Measurements from ENCODE around the gene TOR1B. TPM values are rescaled to one million over a fixed set of nuclear protein-coding genes. Genes with fewer than 3 reads are reported as not detected.

The TOR1B gene
- total RNA-seq, 4 donors from 2014 or later, result 4.1 to 33.9 (median 13.2) TPM

DNA sequence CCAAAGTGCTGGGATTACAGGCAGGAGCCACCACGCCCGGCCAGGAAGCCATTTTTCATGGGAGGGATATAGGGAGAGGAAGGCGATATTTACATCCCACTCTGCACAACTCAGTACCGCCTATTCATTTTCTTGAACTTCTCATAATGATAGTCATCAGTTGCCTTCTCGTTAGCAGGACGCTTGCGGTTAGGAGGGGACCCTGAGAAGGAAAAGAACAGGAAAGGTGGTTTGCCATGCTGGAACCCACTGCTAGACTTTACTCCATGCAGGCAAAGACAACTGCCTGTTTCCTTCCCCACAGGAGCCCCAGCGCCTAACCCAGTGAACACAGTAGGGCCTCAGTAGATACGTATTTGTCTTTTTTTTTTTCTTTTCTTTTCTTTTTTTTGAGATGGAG is 25.1 kb downstream of the TOR1B start:
- TF ChIP-seq POLR2A (IDR thresholded peaks at IDR 0.05), result no peak
- TF ChIP-seq, protein P1, sequence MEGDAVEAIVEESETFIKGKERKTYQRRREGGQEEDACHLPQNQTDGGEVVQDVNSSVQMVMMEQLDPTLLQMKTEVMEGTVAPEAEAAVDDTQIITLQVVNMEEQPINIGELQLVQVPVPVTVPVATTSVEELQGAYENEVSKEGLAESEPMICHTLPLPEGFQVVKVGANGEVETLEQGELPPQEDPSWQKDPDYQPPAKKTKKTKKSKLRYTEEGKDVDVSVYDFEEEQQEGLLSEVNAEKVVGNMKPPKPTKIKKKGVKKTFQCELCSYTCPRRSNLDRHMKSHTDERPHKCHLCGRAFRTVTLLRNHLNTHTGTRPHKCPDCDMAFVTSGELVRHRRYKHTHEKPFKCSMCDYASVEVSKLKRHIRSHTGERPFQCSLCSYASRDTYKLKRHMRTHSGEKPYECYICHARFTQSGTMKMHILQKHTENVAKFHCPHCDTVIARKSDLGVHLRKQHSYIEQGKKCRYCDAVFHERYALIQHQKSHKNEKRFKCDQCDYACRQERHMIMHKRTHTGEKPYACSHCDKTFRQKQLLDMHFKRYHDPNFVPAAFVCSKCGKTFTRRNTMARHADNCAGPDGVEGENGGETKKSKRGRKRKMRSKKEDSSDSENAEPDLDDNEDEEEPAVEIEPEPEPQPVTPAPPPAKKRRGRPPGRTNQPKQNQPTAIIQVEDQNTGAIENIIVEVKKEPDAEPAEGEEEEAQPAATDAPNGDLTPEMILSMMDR (IDR thresholded peaks at IDR 0.05), result no peak
- Histone ChIP-seq H3K36me3 (no peaks in the 10 kb centered on the region), H3K9me3 (no peaks in the 10 kb centered on the region), H3K4me1 (no peaks in the 10 kb centered on the region), H3K27ac (no peak overlapping the region), H3K27me3 (no peaks in the 10 kb centered on the region), H3K4me3 (no peak overlapping the region)
- DNase-seq, result no peak
- intact Hi-C loops (cut with DNase I; ENCODE audit: low total_unique reads), result no loop called here

DNA sequence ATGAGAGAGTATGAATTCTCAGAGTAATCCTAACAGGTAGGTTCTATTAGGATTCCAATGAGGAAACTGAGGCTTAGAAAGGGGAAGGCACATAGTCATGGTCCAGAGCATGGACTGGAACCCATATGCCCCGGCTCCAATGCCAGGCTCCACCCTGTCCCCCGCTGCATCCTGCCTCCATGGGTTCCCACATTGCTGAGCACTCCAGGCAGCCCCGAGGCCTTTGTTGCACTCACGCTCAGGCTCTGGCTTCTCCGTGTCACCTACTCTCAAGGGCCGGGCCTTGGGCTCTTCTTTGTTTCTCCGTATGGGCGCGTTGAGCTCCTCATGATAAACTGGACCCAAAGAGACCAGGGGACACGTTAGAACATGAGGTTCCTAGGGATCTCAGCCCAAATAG is 26.0 kb downstream of the TOR1B start:
- no peaks in the 10 kb centered on the region for H3K36me3 ChIP-seq
- H3K27me3 ChIP-seq, result no peaks in the 10 kb centered on the region
- DNase-seq, result no peak
- H3K27ac ChIP-seq, result no peak overlapping the region
- H3K9me3 ChIP-seq, result no peaks in the 10 kb centered on the region
- TF ChIP-seq POLR2A (IDR thresholded peaks at IDR 0.05), result no peak
- TF ChIP-seq, protein P1 (IDR thresholded peaks at IDR 0.05), result no peak
- intact Hi-C loops (cut with DNase I; ENCODE audit: low total_unique reads), result no loop called here
- peaks cover 0 to 4% of the 10 kb centered on the region in 2 donors for H3K4me1 ChIP-seq
- H3K4me3 ChIP-seq, result no peak overlapping the region

DNA sequence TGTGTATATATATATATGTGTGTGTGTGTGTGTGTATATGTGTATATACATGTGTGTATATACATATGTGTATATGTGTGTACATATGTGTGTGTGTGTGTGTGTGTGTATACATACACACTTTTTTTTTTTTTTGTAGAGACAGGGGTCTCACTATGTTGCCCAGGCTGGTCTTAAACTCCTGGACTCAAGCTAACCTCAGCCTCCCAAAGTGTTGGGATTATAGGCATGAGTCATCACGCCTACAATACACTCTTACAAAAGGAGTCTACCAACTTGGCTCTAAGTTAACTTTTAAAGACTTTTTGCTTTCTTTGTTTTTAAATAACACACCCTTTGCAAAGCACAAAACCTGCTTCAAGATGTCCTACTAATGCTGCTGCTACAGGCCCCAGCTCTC is 30.0 kb downstream of the TOR1B start:
- no peak overlapping the region for H3K27ac ChIP-seq
- no peak for DNase-seq
- TF ChIP-seq, protein P1 (IDR thresholded peaks at IDR 0.05), result no peak
- TF ChIP-seq POLR2A (IDR thresholded peaks at IDR 0.05), result no peak
- no peak overlapping the region for H3K4me3 ChIP-seq
- no peaks in the 10 kb centered on the region for H3K27me3 ChIP-seq
- no peaks in the 10 kb centered on the region for H3K9me3 ChIP-seq
- intact Hi-C loops (cut with DNase I; ENCODE audit: low total_unique reads), result no loop called here
- H3K4me1 ChIP-seq, result peaks cover 8% of the 10 kb centered on the region in 2 donors
- no peaks in the 10 kb centered on the region for H3K36me3 ChIP-seq

DNA sequence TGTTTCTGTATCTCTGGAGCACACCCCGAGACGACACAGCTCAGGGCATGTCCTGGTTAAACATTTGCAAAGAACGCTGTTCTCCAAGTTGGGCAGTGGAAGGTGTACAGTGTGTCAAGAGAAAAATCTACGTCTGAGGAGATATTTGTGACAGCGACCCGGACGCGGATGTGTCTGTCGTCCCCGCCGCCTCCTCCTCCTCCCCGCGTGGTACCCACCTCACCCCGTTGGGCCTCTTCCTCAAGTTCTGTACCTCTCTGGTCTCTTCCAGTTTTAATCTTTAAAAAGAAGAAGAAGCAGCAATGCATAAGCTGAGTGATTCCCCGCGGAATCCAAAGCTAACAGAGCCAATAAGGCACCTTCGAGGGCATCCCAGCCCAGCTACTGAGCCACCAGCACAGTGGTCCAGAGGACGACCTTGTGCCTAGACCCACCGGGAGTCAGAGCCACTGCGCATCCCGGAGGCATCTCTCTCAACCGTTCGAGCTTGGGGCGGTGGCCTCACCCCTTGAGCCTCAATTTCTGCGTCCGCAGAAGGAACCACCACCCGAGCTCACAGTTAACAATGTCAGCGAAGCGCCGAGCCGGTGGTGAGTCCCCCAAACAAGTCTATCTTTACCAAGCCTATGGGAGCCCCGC is 31.6 kb downstream of the TOR1B start:
- H3K36me3 ChIP-seq, result no peaks in the 10 kb centered on the region
- intact Hi-C loops (cut with DNase I; ENCODE audit: low total_unique reads), result no loop called here
- H3K27ac ChIP-seq, result peak overlapping the region; percentile 82 to 93
- peaks cover 8 to 10% of the 10 kb centered on the region in 2 donors for H3K4me1 ChIP-seq
- H3K4me3 ChIP-seq, result peak overlapping the region; percentile 93 to 94
- TF ChIP-seq, protein P1 (IDR thresholded peaks at IDR 0.05), result no peak
- TF ChIP-seq POLR2A (IDR thresholded peaks at IDR 0.05), result no peak
- no peak for DNase-seq
- no peaks in the 10 kb centered on the region for H3K9me3 ChIP-seq
- H3K27me3 ChIP-seq, result no peaks in the 10 kb centered on the region

DNA sequence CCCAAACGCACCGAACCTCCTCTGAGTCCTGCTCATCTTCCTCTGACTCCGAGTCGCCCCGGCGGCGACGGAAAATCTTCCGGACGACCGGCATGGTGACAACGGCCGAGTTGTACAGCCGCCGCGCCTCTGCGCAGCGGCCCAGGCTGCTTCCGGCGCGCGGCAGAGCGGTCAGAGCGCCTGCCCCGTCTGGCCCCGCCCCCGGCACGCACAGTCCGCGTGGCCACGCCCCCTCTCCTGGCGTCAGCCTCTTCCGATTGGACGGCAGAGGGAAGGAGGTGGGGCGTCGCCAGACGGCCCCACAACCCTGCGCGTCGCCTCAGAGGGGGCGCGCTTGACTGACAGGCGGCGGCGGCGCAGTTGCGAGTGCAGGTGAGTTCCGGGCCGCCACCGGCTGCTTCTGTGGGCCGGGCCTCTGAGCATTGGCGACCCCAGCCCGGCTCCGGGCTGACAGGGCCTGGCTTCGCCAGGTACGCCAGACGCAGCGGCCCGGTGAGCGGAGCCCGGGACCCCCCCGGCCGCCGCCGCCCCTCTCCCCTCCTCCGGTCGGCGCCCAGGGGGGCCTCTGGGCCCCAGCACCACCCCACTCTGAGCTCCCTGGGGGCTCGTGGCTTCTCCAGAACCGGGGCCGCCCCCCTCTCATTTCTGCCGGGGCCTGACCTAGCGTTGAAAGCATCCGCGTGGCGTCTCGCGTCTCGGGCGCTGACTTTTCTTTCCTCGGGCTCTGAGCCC is 32.3 kb downstream of the TOR1B start, which contains the start of the genes C9orf78 and USP20:
TSS of gene C9orf78 (minus strand) at position 148 of the 732 bp plus-strand sequence. CDS start at position 94, 54 bp downstream.
TSS of gene USP20 (plus strand) at position 331 of the 732 bp plus-strand sequence. CDS start 17,098 bp downstream, outside the sequence.
- Histone ChIP-seq H3K9me3 (no peaks in the 10 kb centered on the region), H3K4me1 (peaks cover 8 to 14% of the 10 kb centered on the region in 2 donors), H3K27ac (peak within 1 kb of the TSS; percentile 82 to 93), H3K27me3 (no peaks in the 10 kb centered on the region), H3K36me3 (no peaks in the 10 kb centered on the region), H3K4me3 (peak within 1 kb of the TSS; percentile 93 to 94)
- peak; percentile 94 to 97 for DNase-seq
- intact Hi-C loops (cut with DNase I; ENCODE audit: low total_unique reads), result no loop called here
- TF ChIP-seq POLR2A (IDR thresholded peaks at IDR 0.05), result peak; percentile 85 to 95
- TF ChIP-seq, protein P1 (IDR thresholded peaks at IDR 0.05), result no peak

All from uterus (tissue), 4 donors.